Testis (tissue), 3 donors: ENCODE results near the gene NEURL1. TPM values are rescaled to one million over a fixed set of nuclear protein-coding genes. Genes with fewer than 3 reads are reported as not detected.

Experiments used
- DNase-seq: peaks from one replicate; pipeline ENCODE4 v3.0.0-alpha.2; 2019
- H3K27ac ChIP-seq, 2 donors: fragments of 200-600 bp; sonication (generic); one replicate each; pipeline ENCODE4 v1.5.1; 2019
- H3K27me3 ChIP-seq: fragments of 200-600 bp; sonication (generic); one replicate; pipeline ENCODE4 v1.5.1; 2019
- H3K36me3 ChIP-seq: fragments of 200-600 bp; sonication (generic); one replicate; pipeline ENCODE4 v1.5.1; 2017; ENCODE audit warnings: low read depth; ENCODE audit errors: missing control alignments
- H3K4me1 ChIP-seq: fragments of 200-600 bp; sonication (generic); one replicate; pipeline ENCODE4 v1.5.1; 2019
- H3K4me3 ChIP-seq, 2 donors: fragments of 200-600 bp; sonication (generic); one replicate each; pipeline ENCODE4 v1.5.1; 2017 to 2019
- H3K9me3 ChIP-seq: fragments of 200-600 bp; sonication (generic); one replicate; pipeline ENCODE4 v1.5.1; 2017
- POLR2A ChIP-seq: fragments of 450-650 bp; IDR thresholded peaks from one replicate; pipeline ENCODE4 v1.6.1; 2017; ENCODE audit warnings: antibody characterized with exemption, mild to moderate bottlenecking, moderate library complexity
- WGBS, 2 donors: methylation state at CpG; one replicate each; pipeline ENCODE4 v1.1.5; 2018; 5-methylcytosine and 5-hydroxymethylcytosine counted together
- intact Hi-C: fragments of 100-400 bp; cut with DNase I; formaldehyde crosslinking; loops from one replicate; pipeline ENCODE4 v1.15.1; 2023; ENCODE audit warnings: low total_unique reads
- polyA plus RNA-seq: library from polyadenylated mRNA; stranded (reverse); fragments of 350-450 nt; fragmentation: Illumina TruSeq; extraction: RNeasy Lipid Tissue Mini Kit (QIAGEN cat#74804); gene quantifications from one replicate; pipeline ENCODE4 v1.2.3, GENCODE V29; 2014; ENCODE audit warnings: low read depth, low replicate concordance; ENCODE audit not compliant: insufficient read depth
- total RNA-seq, 2 donors: library from RNA; depleted of rRNA; stranded (reverse); fragments of >200 nt; gene quantifications; one replicate each; pipeline ENCODE4 v1.2.3, GENCODE V29; 2016
- TF ChIP-seq, protein P1 (sequence below), 3 experiments: fragments of 450-650 bp in 2 of 3; fragments of 200-600 bp in 1 of 3; sonication (generic) in 1 of 3; IDR thresholded peaks; one replicate each; pipeline ENCODE4 v1.5.1; 2016 to 2019; ENCODE audit warnings: antibody characterized with exemption in 3 of 3, mild to moderate bottlenecking in 2 of 3, moderate library complexity in 1 of 3

NEURL1 gene
- total and polyA plus RNA-seq, 3 donors from 2014 or later = 17.8 to 21.9 (median 19.8) TPM

DNA sequence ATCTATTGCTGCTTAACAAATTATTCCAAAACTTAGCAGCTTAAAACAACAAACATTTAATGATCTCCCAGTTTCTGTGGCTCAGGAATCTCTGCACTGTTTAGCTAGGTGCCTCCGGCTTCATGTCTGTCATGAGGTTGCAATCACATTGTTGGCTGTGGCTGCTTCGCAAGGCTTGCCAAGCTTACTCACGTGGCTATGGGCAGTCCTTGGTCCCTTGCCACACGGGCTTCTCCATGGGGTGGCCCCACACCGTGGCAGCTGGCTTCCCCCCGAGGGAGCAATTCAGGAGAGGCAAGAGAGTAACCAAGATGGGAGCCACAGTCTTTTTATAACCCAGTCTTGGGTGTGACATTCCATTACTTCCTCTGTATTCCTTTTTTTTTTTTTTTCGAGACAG lies 67.4 kb downstream of the NEURL1 start:
- no peaks in the 10 kb centered on the region for H3K27me3 ChIP-seq
- 93% methylated on average over 7 of the region's 7 CpGs for WGBS, 2 donors
- H3K27ac ChIP-seq = no peak overlapping the region
- H3K9me3 ChIP-seq = no peaks in the 10 kb centered on the region
- no peak for DNase-seq
- H3K36me3 ChIP-seq = no peaks in the 10 kb centered on the region
- no peak for TF ChIP-seq POLR2A
- TF ChIP-seq, protein P1, sequence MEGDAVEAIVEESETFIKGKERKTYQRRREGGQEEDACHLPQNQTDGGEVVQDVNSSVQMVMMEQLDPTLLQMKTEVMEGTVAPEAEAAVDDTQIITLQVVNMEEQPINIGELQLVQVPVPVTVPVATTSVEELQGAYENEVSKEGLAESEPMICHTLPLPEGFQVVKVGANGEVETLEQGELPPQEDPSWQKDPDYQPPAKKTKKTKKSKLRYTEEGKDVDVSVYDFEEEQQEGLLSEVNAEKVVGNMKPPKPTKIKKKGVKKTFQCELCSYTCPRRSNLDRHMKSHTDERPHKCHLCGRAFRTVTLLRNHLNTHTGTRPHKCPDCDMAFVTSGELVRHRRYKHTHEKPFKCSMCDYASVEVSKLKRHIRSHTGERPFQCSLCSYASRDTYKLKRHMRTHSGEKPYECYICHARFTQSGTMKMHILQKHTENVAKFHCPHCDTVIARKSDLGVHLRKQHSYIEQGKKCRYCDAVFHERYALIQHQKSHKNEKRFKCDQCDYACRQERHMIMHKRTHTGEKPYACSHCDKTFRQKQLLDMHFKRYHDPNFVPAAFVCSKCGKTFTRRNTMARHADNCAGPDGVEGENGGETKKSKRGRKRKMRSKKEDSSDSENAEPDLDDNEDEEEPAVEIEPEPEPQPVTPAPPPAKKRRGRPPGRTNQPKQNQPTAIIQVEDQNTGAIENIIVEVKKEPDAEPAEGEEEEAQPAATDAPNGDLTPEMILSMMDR (IDR thresholded peaks at IDR 0.05) = no peak
- peaks cover 1% of the 10 kb centered on the region for H3K4me1 ChIP-seq
- no peak overlapping the region for H3K4me3 ChIP-seq
- intact Hi-C loops = no loop called here

DNA sequence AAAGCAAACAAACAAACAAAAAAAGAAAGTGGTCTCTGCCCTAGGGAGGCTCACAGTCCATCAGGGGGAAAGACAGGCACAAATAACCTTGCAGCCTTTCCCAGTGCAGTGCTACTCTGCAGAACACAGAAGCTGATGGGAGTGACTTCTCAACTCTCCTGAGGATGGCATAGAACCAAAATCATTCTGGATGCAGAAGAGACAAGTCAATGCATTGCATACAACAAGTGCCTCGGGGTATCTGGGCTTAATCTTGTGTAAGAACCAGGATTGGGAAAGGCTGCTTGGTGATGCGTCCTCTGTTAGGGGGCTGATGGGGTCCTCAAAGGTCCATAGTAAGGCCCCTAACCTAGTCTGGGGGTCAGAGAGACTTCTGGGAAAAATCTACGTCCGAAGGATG lies 68.9 kb downstream of the NEURL1 start:
- DNase-seq = no peak
- Histone ChIP-seq H3K4me1 (no peaks in the 10 kb centered on the region), H3K4me3 (no peak overlapping the region), H3K27ac (no peak overlapping the region), H3K36me3 (no peaks in the 10 kb centered on the region), H3K27me3 (no peaks in the 10 kb centered on the region), H3K9me3 (no peaks in the 10 kb centered on the region)
- intact Hi-C loops = no loop called here
- TF ChIP-seq, protein P1 (IDR thresholded peaks at IDR 0.05) = no peak
- TF ChIP-seq POLR2A = no peak
- WGBS, 2 donors = 77 to 82% methylated on average over 4 of the region's 4 CpGs

DNA sequence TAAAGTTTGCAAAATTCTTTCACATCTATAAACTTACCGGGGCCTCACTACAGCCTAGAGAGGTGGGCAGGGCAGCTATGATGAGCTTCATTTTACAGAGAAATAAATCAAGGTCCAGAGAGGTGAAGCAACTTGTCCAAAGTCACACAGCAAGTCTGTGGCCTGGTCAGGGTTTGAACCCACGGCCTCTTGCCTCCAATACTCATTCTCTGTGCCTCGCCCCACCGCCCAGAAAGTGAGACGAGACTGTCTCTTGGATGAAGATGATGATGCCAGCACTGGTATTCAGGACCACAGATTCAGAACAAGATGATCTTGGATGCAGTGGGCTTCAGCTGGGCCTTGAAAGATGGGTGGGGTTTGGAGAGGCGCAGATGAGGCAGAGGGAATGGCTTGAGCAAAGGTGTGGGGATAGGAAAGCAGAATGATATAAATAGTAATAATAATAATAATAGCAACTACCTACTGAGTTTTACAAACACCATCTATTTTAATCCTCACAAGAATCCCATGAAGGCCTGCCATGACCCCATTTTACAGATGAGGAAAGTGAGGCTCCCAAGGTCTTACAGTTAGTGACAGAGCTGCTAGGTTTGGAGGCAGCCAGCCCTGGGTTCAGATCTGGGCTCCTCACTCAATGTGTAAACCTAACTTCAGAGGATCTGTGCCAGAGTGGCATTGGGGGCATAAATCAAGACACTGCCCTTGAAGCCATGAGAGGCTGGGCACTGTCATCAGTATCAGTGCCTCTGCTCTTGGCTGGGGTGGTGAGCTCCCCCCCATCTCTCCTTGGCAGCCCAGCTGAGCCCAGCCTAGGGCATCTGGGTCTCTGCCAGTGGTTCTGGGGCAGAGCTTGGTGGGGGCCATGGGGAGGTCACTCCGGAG lies 70.0 kb downstream of the NEURL1 start:
- Histone ChIP-seq H3K4me1 (no peaks in the 10 kb centered on the region), H3K27ac (no peak overlapping the region), H3K36me3 (no peaks in the 10 kb centered on the region), H3K4me3 (no peak overlapping the region), H3K9me3 (no peaks in the 10 kb centered on the region), H3K27me3 (no peaks in the 10 kb centered on the region)
- DNase-seq = no peak
- intact Hi-C loops = no loop called here
- TF ChIP-seq, protein P1 (IDR thresholded peaks at IDR 0.05) = no peak
- no peak for TF ChIP-seq POLR2A
- WGBS, 2 donors = 86 to 95% methylated on average over 6 to 7 of the region's 7 CpGs

DNA sequence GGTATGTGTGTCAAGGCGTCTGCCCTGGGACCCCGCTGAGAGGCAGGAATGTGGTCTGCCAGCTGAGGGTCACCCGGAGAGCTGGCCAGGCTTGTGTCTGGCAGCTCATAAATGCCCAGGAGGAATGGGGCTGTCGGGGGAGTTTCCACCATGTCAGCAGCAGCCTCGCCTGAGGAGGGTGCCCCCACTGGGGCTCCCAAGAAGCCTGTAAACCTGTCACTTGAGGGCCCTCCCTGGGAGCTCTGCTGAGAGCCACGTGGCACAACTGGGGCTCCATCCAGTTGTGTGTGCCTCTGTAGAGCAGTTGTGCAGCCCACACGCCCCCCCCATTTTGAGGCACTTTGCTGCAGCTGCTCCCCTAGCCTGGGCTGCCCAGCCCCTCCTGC lies 70.6 kb downstream of the NEURL1 start:
- Histone ChIP-seq H3K4me3 (no peak overlapping the region), H3K27me3 (no peaks in the 10 kb centered on the region), H3K4me1 (no peaks in the 10 kb centered on the region), H3K36me3 (no peaks in the 10 kb centered on the region), H3K9me3 (no peaks in the 10 kb centered on the region), H3K27ac (no peak overlapping the region)
- no peak for TF ChIP-seq POLR2A
- TF ChIP-seq, protein P1 (IDR thresholded peaks at IDR 0.05) = no peak
- intact Hi-C loops = no loop called here
- 52 to 66% methylated on average over 6 to 7 of the region's 7 CpGs for WGBS, 2 donors
- DNase-seq = no peak
